Panc1 (cell line): Measurements from ENCODE around the gene BTBD1. TPM values are rescaled to one million over a fixed set of nuclear protein-coding genes. Genes with fewer than 3 reads are reported as not detected.

Experiments
- ATAC-seq: fragments of 200-7000 bp; cut with Tn5 transposase; 2 replicates; pipeline ENCODE4 v1.9.1; 2020; ENCODE audit warnings: mild to moderate bottlenecking, moderate library complexity
- BruUV-seq: library from RNA; stranded (reverse); fragments of 400-500 nt; replicated peaks from 2 replicates; lab custom pipeline; 2021; lab: Mats Ljungman, UMichigan
- CTCF ChIA-PET: fragments of 300-600 bp; sonication (Branson Sonifier 250); formaldehyde crosslinking; loops from one replicate; lab custom pipeline; 2022; ENCODE audit warnings: antibody characterized with exemption; lab: Charles Lee
- POLR2A ChIA-PET: fragments of 300-600 bp; sonication (Branson Sonifier 250); formaldehyde crosslinking; loops from one replicate; lab custom pipeline; 2022; ENCODE audit warnings: antibody characterized with exemption; lab: Charles Lee
- DNase-seq: peaks from one replicate; pipeline ENCODE4 v3.0.0-alpha.2; 2010; ENCODE audit warnings: low read depth, low spot score
- H3K27ac ChIP-seq: 2 replicates; pipeline ENCODE4 v1.5.1; 2011; ENCODE audit warnings: mild to moderate bottlenecking, low read length, inconsistent platforms
- H3K27me3 ChIP-seq: fragments of 200-500 bp; sonication (Bioruptor generic); 2 replicates; pipeline ENCODE4 v1.6.0; 2014; ENCODE audit warnings: low read length, inconsistent platforms; ENCODE audit not compliant: control insufficient read depth, insufficient read depth
- H3K36me3 ChIP-seq: fragments of 200-500 bp; sonication (Bioruptor generic); 2 replicates; pipeline ENCODE4 v1.5.1; 2014; ENCODE audit warnings: inconsistent platforms, mild to moderate bottlenecking, low read length, moderate library complexity; ENCODE audit not compliant: control insufficient read depth, insufficient read depth
- H3K4me1 ChIP-seq: 2 replicates; pipeline ENCODE4 v1.5.1; 2011; ENCODE audit warnings: inconsistent platforms, mild to moderate bottlenecking, low read length, moderate library complexity; ENCODE audit not compliant: control insufficient read depth, insufficient read depth
- H3K4me3 ChIP-seq, 2 experiments: 2 replicates each; pipeline ENCODE4 v1.5.1; 2011 to 2012; ENCODE audit warnings: low read depth in 2 of 2, low read length in 2 of 2, mild to moderate bottlenecking in 2 of 2, inconsistent platforms in 1 of 2, moderate library complexity in 1 of 2
- H3K9me3 ChIP-seq: fragments of 200-500 bp; sonication (Bioruptor generic); 2 replicates; pipeline ENCODE4 v1.5.1; 2014; ENCODE audit warnings: low read depth, mild to moderate bottlenecking, inconsistent platforms, low read length, moderate library complexity; ENCODE audit not compliant: control insufficient read depth, insufficient read depth
- CTCF ChIP-seq: fragments of 450-650 bp; IDR thresholded peaks from 2 replicates; pipeline ENCODE4 v1.5.1; 2017; ENCODE audit warnings: mild to moderate bottlenecking
- POLR2AphosphoS5 ChIP-seq: IDR thresholded peaks from 2 replicates; pipeline ENCODE4 v1.6.1; 2012; ENCODE audit warnings: mild to moderate bottlenecking, low read depth, low read length, moderate library complexity
- SIN3A ChIP-seq: IDR thresholded peaks from 2 replicates; pipeline ENCODE4 v1.6.1; 2012; ENCODE audit warnings: low read depth, mild to moderate bottlenecking, low read length, moderate library complexity, borderline replicate concordance; ENCODE audit not compliant: insufficient read depth
- TCF7L2 ChIP-seq: IDR thresholded peaks from 2 replicates; pipeline ENCODE4 v1.6.1; 2011; ENCODE audit warnings: mild to moderate bottlenecking, low read depth, low read length, inconsistent platforms
- in situ Hi-C: cut with HindIII; loops from 2 replicates; pipeline ENCODE4 v1.10.0; 2016; ENCODE audit warnings: low sequenced_read_pairs, low pct_unique_long_range_greater_than_20kb
- intact Hi-C: fragments of 100-400 bp; cut with micrococcal nuclease; formaldehyde crosslinking; loops from one replicate; pipeline ENCODE4 v1.10.0; 2022; ENCODE audit not compliant: unreplicated experiment
- total RNA-seq: library from RNA; stranded (reverse); gene quantifications from one replicate; pipeline ENCODE4 v1.2.1, GENCODE V29; 2021; ENCODE audit not compliant: unreplicated experiment
- TF ChIP-seq, protein P1 (sequence below), 2 experiments: IDR thresholded peaks; 2 replicates each; pipeline ENCODE4 v1.6.1; 2011 to 2012; ENCODE audit warnings: low read depth in 2 of 2, control low read depth in 1 of 2, low read length in 1 of 2, mild to moderate bottlenecking in 1 of 2, moderate library complexity in 1 of 2; ENCODE audit not compliant: insufficient read depth in 1 of 2

The BTBD1 gene
- total RNA-seq, 1 experiment from 2014 or later, result 88.4 TPM

- Histone ChIP-seq H3K4me3 (no peak overlapping the region), H3K9me3 (no peaks in the 10 kb centered on the region), H3K4me1 (no peaks in the 10 kb centered on the region), H3K27me3 (no peaks in the 10 kb centered on the region), H3K27ac (no peak overlapping the region), H3K36me3 (no peaks in the 10 kb centered on the region)
- ChIA-PET CTCF (no interaction called here), POLR2A (no interaction called here)
- BruUV-seq, result no TSS peak
- TF ChIP-seq, protein P1, sequence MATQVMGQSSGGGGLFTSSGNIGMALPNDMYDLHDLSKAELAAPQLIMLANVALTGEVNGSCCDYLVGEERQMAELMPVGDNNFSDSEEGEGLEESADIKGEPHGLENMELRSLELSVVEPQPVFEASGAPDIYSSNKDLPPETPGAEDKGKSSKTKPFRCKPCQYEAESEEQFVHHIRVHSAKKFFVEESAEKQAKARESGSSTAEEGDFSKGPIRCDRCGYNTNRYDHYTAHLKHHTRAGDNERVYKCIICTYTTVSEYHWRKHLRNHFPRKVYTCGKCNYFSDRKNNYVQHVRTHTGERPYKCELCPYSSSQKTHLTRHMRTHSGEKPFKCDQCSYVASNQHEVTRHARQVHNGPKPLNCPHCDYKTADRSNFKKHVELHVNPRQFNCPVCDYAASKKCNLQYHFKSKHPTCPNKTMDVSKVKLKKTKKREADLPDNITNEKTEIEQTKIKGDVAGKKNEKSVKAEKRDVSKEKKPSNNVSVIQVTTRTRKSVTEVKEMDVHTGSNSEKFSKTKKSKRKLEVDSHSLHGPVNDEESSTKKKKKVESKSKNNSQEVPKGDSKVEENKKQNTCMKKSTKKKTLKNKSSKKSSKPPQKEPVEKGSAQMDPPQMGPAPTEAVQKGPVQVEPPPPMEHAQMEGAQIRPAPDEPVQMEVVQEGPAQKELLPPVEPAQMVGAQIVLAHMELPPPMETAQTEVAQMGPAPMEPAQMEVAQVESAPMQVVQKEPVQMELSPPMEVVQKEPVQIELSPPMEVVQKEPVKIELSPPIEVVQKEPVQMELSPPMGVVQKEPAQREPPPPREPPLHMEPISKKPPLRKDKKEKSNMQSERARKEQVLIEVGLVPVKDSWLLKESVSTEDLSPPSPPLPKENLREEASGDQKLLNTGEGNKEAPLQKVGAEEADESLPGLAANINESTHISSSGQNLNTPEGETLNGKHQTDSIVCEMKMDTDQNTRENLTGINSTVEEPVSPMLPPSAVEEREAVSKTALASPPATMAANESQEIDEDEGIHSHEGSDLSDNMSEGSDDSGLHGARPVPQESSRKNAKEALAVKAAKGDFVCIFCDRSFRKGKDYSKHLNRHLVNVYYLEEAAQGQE (IDR thresholded peaks at IDR 0.05; ENCODE audit: insufficient read depth in 1 of 2, low read depth in 2 of 2, low read length in 1 of 2), result no peak
- TF ChIP-seq TCF7L2, result no peak
- TF ChIP-seq POLR2AphosphoS5, result no peak
- TF ChIP-seq CTCF, result no peak
- no peak for TF ChIP-seq SIN3A
- in situ Hi-C loops (no loop called here), intact Hi-C loops (no loop called here)
- no peak for ATAC-seq
- DNase-seq, result no peak
Observed at GRCh38 chr15:82970696-82971095, 96.4 kb downstream of the BTBD1 start.

- ATAC-seq, result no peak
- Histone ChIP-seq H3K27me3 (no peaks in the 10 kb centered on the region), H3K4me3 (no peak overlapping the region), H3K4me1 (no peaks in the 10 kb centered on the region), H3K27ac (no peak overlapping the region), H3K36me3 (no peaks in the 10 kb centered on the region), H3K9me3 (no peaks in the 10 kb centered on the region)
- CTCF ChIA-PET, result no interaction called here
- in situ Hi-C loops (no loop called here), intact Hi-C loops (no loop called here)
- TF ChIP-seq POLR2AphosphoS5, result no peak
- TF ChIP-seq, protein P1 (IDR thresholded peaks at IDR 0.05; ENCODE audit: insufficient read depth in 1 of 2, low read depth in 2 of 2, low read length in 1 of 2), result no peak
- no peak for TF ChIP-seq CTCF
- TF ChIP-seq SIN3A, result no peak
- TF ChIP-seq TCF7L2, result no peak
- BruUV-seq, result no TSS peak
- DNase-seq, result no peak
- POLR2A ChIA-PET, result no interaction called here
Observed at GRCh38 chr15:82970078-82970686, 96.9 kb downstream of the BTBD1 start.
